PC-9 (cell line): ENCODE results near the gene ROMO1. TPM values are rescaled to one million over a fixed set of nuclear protein-coding genes. Genes with fewer than 3 reads are reported as not detected.

Source experiments
- BruUV-seq: library from RNA; stranded (reverse); fragments of 400-500 nt; replicated peaks from 2 replicates; lab custom pipeline; 2021; lab: Mats Ljungman, UMichigan
- CTCF ChIA-PET: fragments of 300-600 bp; sonication (Branson Sonifier 250); formaldehyde crosslinking; loops from one replicate; lab custom pipeline; 2022; ENCODE audit warnings: antibody characterized with exemption; lab: Charles Lee
- POLR2A ChIA-PET: fragments of 300-600 bp; sonication (Branson Sonifier 250); formaldehyde crosslinking; loops from one replicate; lab custom pipeline; 2022; ENCODE audit warnings: antibody characterized with exemption; ENCODE audit not compliant: unreplicated experiment; lab: Charles Lee
- DNase-seq, 2 experiments: peaks; one replicate each; pipeline versions ENCODE4 v3.0.0 to v3.0.0-alpha.2; 2015 to 2022; ENCODE audit warnings: mixed read lengths in 1 of 2
- H2AFZ ChIP-seq: fragments of 200-600 bp; sonication (generic); 2 replicates; pipeline ENCODE4 v1.8.1; 2017; ENCODE audit warnings: antibody characterized with exemption
- H3F3A ChIP-seq: fragments of 200-600 bp; sonication (generic); 2 replicates; pipeline ENCODE4 v1.8.1; 2017; ENCODE audit warnings: antibody characterized with exemption, mild to moderate bottlenecking, low read depth; ENCODE audit not compliant: insufficient read depth
- H3K27ac ChIP-seq: fragments of 200-600 bp; sonication (generic); 2 replicates; pipeline ENCODE4 v1.6.1; 2016; ENCODE audit warnings: mixed run types
- H3K27me3 ChIP-seq: fragments of 200-600 bp; sonication (generic); 2 replicates; pipeline ENCODE4 v1.6.1; 2016; ENCODE audit warnings: low read depth, mixed run types; ENCODE audit not compliant: insufficient read depth
- H3K36me3 ChIP-seq: fragments of 200-600 bp; sonication (generic); 2 replicates; pipeline ENCODE4 v1.6.1; 2016; ENCODE audit warnings: low read depth, mixed run types
- H3K4me1 ChIP-seq: fragments of 200-600 bp; sonication (generic); replicated peaks from 2 replicates; pipeline ENCODE4 v1.6.1; 2016; ENCODE audit warnings: mixed run types; ENCODE audit not compliant: insufficient read depth
- H3K4me2 ChIP-seq: fragments of 200-600 bp; sonication (generic); 2 replicates; pipeline ENCODE4 v1.6.1; 2017; ENCODE audit warnings: mixed run types
- H3K4me3 ChIP-seq: fragments of 200-600 bp; sonication (generic); 2 replicates; pipeline ENCODE4 v1.6.1; 2016; ENCODE audit warnings: mixed run types
- H3K79me2 ChIP-seq: fragments of 200-600 bp; sonication (generic); 2 replicates; pipeline ENCODE4 v1.6.1; 2017; ENCODE audit warnings: low read depth, mixed run types
- H3K9me2 ChIP-seq: fragments of 200-600 bp; sonication (generic); 2 replicates; pipeline ENCODE4 v1.8.1; 2017; ENCODE audit warnings: mild to moderate bottlenecking; ENCODE audit not compliant: insufficient read depth
- H3K9me3 ChIP-seq: fragments of 200-600 bp; sonication (generic); 2 replicates; pipeline ENCODE4 v1.8.1; 2016; ENCODE audit warnings: low read depth; ENCODE audit not compliant: insufficient read depth
- H4K20me1 ChIP-seq: fragments of 200-600 bp; sonication (generic); 2 replicates; pipeline ENCODE4 v1.8.1; 2017; ENCODE audit not compliant: insufficient read depth
- CTCF ChIP-seq: fragments of 200-600 bp; sonication (generic); conservative IDR thresholded peaks from 2 replicates; pipeline ENCODE4 v1.6.1; 2017; ENCODE audit warnings: mixed run types, antibody characterized with exemption, mild to moderate bottlenecking, moderate library complexity
- EZH2 ChIP-seq: fragments of 200-600 bp; sonication (generic); IDR thresholded peaks from 2 replicates; pipeline ENCODE4 v1.8.0; 2017; ENCODE audit warnings: antibody characterized with exemption, low read depth
- intact Hi-C: fragments of 100-400 bp; cut with micrococcal nuclease; formaldehyde crosslinking; loops from one replicate; pipeline ENCODE4 v1.10.0; 2022; ENCODE audit not compliant: unreplicated experiment
- total RNA-seq: library from RNA; stranded (reverse); gene quantifications from 2 replicates; pipeline ENCODE4 v1.2.3, GENCODE V29; 2021

Gene ROMO1
- total RNA-seq, 1 experiment from 2014 or later, result 175 TPM

GRCh38 chr20:35724321-35725230 lies 25.4 kb downstream of the ROMO1 start:
- Histone ChIP-seq H3K9me3 (no peaks in the 10 kb centered on the region), H4K20me1 (peaks cover 97% of the 10 kb centered on the region), H3K27ac (no peak overlapping the region), H3K36me3 (peaks cover 75% of the 10 kb centered on the region), H3K79me2 (peaks cover 95% of the 10 kb centered on the region), H3F3A (peaks cover 88% of the 10 kb centered on the region), H3K4me3 (no peak overlapping the region), H2AFZ (no peak overlapping the region), H3K9me2 (no peaks in the 10 kb centered on the region), H3K4me1 (no peaks in the 10 kb centered on the region), H3K27me3 (no peaks in the 10 kb centered on the region), H3K4me2 (no peak overlapping the region)
- DNase-seq, result no peak
- intact Hi-C loops, result no loop called here
- CTCF ChIA-PET, result no interaction called here
- BruUV-seq, result no TSS peak
- POLR2A ChIA-PET, result interaction anchor here (0.7 kb wide), 1 partner anchor 211 kb away, joined by 14 read pairs; no protein-coding TSS in a partner anchor
- TF ChIP-seq CTCF, result no peak
- no peak for TF ChIP-seq EZH2

- no peaks in the 10 kb centered on the region for H3K27me3 ChIP-seq
- H3K4me1 ChIP-seq, result 0 out of 2 replicates have a peak, but pooled peaks cover 4% of the 10 kb centered on the region
- H3F3A ChIP-seq, result peaks cover 89% of the 10 kb centered on the region
- ChIA-PET CTCF (no interaction called here), POLR2A (no interaction called here)
- no peak overlapping the region for H3K4me2 ChIP-seq
- H3K4me3 ChIP-seq, result no peak overlapping the region
- H3K27ac ChIP-seq, result no peak overlapping the region
- peaks cover 95% of the 10 kb centered on the region for H3K79me2 ChIP-seq
- intact Hi-C loops, result no loop called here
- peaks cover 75% of the 10 kb centered on the region for H3K36me3 ChIP-seq
- DNase-seq, result no peak
- H3K9me2 ChIP-seq, result no peaks in the 10 kb centered on the region
- H4K20me1 ChIP-seq, result peaks cover 97% of the 10 kb centered on the region
- no TSS peak for BruUV-seq
- TF ChIP-seq CTCF (no peak), EZH2 (no peak)
- no peak overlapping the region for H2AFZ ChIP-seq
- no peaks in the 10 kb centered on the region for H3K9me3 ChIP-seq
Measured at GRCh38 chr20:35726842-35727711, 27.9 kb downstream of the ROMO1 start.

GRCh38 chr20:35729283-35729807 lies 30.1 kb downstream of the ROMO1 start:
- intact Hi-C loops, result no loop called here
- DNase-seq, result no peak
- no peak overlapping the region for H3K27ac ChIP-seq
- H2AFZ ChIP-seq, result no peak overlapping the region
- H3K4me3 ChIP-seq, result no peak overlapping the region
- peaks cover 97% of the 10 kb centered on the region for H3K79me2 ChIP-seq
- H3K9me3 ChIP-seq, result no peaks in the 10 kb centered on the region
- H3K4me1 ChIP-seq, result 0 out of 2 replicates have a peak, but pooled peaks cover 4% of the 10 kb centered on the region
- peaks cover 86% of the 10 kb centered on the region for H3K36me3 ChIP-seq
- POLR2A ChIA-PET, result interaction anchor here (0.7 kb wide), 1 partner anchor 190 kb away, joined by 4 read pairs; no protein-coding TSS in a partner anchor
- no TSS peak for BruUV-seq
- TF ChIP-seq CTCF, result no peak
- no peak for TF ChIP-seq EZH2
- CTCF ChIA-PET, result interaction anchor here (0.5 to 0.7 kb wide), 2 partner anchors 35 to 156 kb away, joined by 4 read pairs; no protein-coding TSS in a partner anchor
- H3K9me2 ChIP-seq, result no peaks in the 10 kb centered on the region
- no peaks in the 10 kb centered on the region for H3K27me3 ChIP-seq
- peaks cover 82% of the 10 kb centered on the region for H3F3A ChIP-seq
- H3K4me2 ChIP-seq, result no peak overlapping the region
- peaks cover 98% of the 10 kb centered on the region for H4K20me1 ChIP-seq
